Measurements from ENCODE around the gene S100A5.

S100A5 gene

GRCh38 chr1:153538315-153538821 lies 2.4 kb downstream of the S100A5 start:
- CTCF ChIA-PET = interaction anchor here (1.0 to 1.2 kb wide), 3 partner anchors 10 to 28 kb away, joined by 3 to 4 read pairs (median 4); no protein-coding TSS in a partner anchor
- POLR2A ChIA-PET = no interaction called here
- no peak for TF ChIP-seq CTCF (IDR thresholded peaks at IDR 0.05; ENCODE audit: control extremely low read depth, extremely low read depth, low read depth, missing control alignments)
- no peak for DNase-seq (ENCODE audit: extremely low spot score)

- ChIA-PET POLR2A (no interaction called here), CTCF (interaction anchor here (0.9 to 8.8 kb wide), 4 partner anchors 15 to 78 kb away, joined by 3 to 126 read pairs (median 4); no protein-coding TSS in a partner anchor)
- TF ChIP-seq CTCF (IDR thresholded peaks at IDR 0.05; ENCODE audit: control extremely low read depth, extremely low read depth, low read depth, missing control alignments) = no peak
- no peak for DNase-seq (ENCODE audit: extremely low spot score)
These were observed 3.4 kb downstream of the S100A5 start for GRCh38 chr1:153537376-153537730.

- no peak for DNase-seq (ENCODE audit: extremely low spot score)
- ChIA-PET POLR2A (no interaction called here), CTCF (interaction anchor here (0.9 to 8.8 kb wide), 3 partner anchors 26 to 79 kb away, joined by 3 to 126 read pairs (median 3); no protein-coding TSS in a partner anchor)
- no peak for TF ChIP-seq CTCF (IDR thresholded peaks at IDR 0.05; ENCODE audit: control extremely low read depth, extremely low read depth, low read depth, missing control alignments)
These were observed 3.9 kb downstream of the S100A5 start for GRCh38 chr1:153536671-153537375.

GRCh38 chr1:153536012-153536670 lies 4.6 kb downstream of the S100A5 start:
- ChIA-PET POLR2A (interaction anchor here (1.3 kb wide), 1 partner anchor 454 kb away, joined by 5 read pairs; the partner anchor contains the start of gene RPS27), CTCF (interaction anchor here (0.9 to 8.8 kb wide), 10 partner anchors 9 to 451 kb away, joined by 3 to 126 read pairs (median 7); partner anchors contain the start of genes S100A13, S100A2, S100A3 and S100A4)
- no peak for TF ChIP-seq CTCF (IDR thresholded peaks at IDR 0.05; ENCODE audit: control extremely low read depth, extremely low read depth, low read depth, missing control alignments)
- DNase-seq (ENCODE audit: extremely low spot score) = peak; percentile 55

- ChIA-PET POLR2A (interaction anchor here (1.3 kb wide), 1 partner anchor 455 kb away, joined by 5 read pairs; the partner anchor contains the start of gene RPS27), CTCF (interaction anchor here (1.0 to 8.8 kb wide), 14 partner anchors 10 to 452 kb away, joined by 3 to 126 read pairs (median 6); partner anchors contain the start of genes S100A13, S100A2, S100A3 and S100A4)
- TF ChIP-seq CTCF (IDR thresholded peaks at IDR 0.05; ENCODE audit: control extremely low read depth, extremely low read depth, low read depth, missing control alignments) = no peak
- DNase-seq (ENCODE audit: extremely low spot score) = peak; percentile 39
These were observed 5.3 kb downstream of the S100A5 start, which contains the start of gene S100A6 for GRCh38 chr1:153535242-153536011. TSS of gene S100A6 (minus strand) at chr1:153535991. CDS start at chr1:153535339, 652 bp downstream.
